ENCODE results near the gene CCDC9B.
A peak's percentile ranks its signal among the peaks of the same experiment; 100 is the strongest.

DNA sequence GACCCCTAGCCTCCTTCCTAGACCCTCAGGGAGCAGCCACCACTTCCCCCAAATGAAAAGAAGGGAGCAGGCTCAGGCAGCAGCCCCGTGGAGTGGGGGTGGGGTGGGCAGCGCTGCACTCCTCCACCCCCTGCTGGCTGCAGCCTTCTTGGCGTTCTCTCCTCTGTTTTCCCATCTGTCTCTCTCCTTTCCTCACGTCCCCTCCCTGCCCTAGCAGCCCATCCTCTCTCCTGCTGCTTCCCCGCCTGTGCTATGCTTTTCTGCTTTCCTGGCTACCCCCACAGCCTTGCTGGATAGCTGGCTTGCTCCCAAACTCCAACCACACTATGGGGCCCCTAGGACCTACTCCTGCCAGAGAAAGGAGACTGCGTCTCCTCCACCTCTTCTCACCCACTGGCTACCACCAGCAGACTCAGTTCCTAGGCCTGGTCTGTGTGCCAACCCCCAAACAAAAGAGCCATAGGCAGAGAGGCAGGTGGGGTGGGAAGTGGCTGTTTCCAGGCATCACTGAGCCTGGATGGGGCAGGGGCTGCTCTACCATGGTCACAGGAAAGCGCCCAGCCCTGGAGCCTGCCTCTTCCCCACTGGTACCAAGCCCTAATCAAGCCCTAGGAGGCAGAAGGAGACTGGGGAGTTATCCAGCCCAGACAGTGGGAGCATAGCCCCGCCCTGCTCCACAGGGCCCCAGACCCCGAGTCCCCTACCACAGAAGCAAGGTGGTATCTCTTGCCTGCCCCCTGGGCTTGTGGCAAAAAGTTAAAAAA is 13.9 kb upstream of the CCDC9B start:
- TF ChIP-seq POLR2AphosphoS5 (IDR thresholded peaks at IDR 0.05; ENCODE audit: low read depth, low read length) (no peak), NRF1 (IDR thresholded peaks at IDR 0.05; ENCODE audit: low read depth, low read length) (no peak), SIN3A (IDR thresholded peaks at IDR 0.05; ENCODE audit: borderline replicate concordance, low read depth, low read length) (no peak), TAF1 (IDR thresholded peaks at IDR 0.05; ENCODE audit: borderline replicate concordance, low read depth, low read length) (no peak), RFX5 (IDR thresholded peaks at IDR 0.05; ENCODE audit: low read length) (no peak), TEAD4 (IDR thresholded peaks at IDR 0.05; ENCODE audit: borderline replicate concordance, insufficient read depth) (no peak), EP300 (IDR thresholded peaks at IDR 0.05; ENCODE audit: borderline replicate concordance in 1 of 2, low read depth in 1 of 2, low read length in 1 of 2) (no peak), JUND (IDR thresholded peaks at IDR 0.05) (no peak), NFIC (IDR thresholded peaks at IDR 0.05; ENCODE audit: borderline replicate concordance) (0 out of 2 replicates have a peak, but pooled peaks have one; percentile 10), MAX (IDR thresholded peaks at IDR 0.05; ENCODE audit: low read depth) (no peak), RAD21 (IDR thresholded peaks at IDR 0.05; ENCODE audit: low read length) (peak; percentile 46), YY1 (IDR thresholded peaks at IDR 0.05; ENCODE audit: low read depth) (no peak), MXI1 (IDR thresholded peaks at IDR 0.05; ENCODE audit: low read depth, low read length) (no peak; the same call in 1 of the 2 replicates)
- TF ChIP-seq, protein P1, sequence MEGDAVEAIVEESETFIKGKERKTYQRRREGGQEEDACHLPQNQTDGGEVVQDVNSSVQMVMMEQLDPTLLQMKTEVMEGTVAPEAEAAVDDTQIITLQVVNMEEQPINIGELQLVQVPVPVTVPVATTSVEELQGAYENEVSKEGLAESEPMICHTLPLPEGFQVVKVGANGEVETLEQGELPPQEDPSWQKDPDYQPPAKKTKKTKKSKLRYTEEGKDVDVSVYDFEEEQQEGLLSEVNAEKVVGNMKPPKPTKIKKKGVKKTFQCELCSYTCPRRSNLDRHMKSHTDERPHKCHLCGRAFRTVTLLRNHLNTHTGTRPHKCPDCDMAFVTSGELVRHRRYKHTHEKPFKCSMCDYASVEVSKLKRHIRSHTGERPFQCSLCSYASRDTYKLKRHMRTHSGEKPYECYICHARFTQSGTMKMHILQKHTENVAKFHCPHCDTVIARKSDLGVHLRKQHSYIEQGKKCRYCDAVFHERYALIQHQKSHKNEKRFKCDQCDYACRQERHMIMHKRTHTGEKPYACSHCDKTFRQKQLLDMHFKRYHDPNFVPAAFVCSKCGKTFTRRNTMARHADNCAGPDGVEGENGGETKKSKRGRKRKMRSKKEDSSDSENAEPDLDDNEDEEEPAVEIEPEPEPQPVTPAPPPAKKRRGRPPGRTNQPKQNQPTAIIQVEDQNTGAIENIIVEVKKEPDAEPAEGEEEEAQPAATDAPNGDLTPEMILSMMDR (IDR thresholded peaks at IDR 0.05) = peak; percentile 63

All from SK-N-SH (cell line).